HEK293 (cell line): ENCODE data around the gene POLR2E.
A peak's percentile ranks its signal among the peaks of the same experiment; 100 is the strongest.

ENCODE experiments used
- AEBP2 ChIP-seq: fragments of 450-650 bp; formaldehyde crosslinking; IDR thresholded peaks from 2 replicates; pipeline ENCODE4 v1.5.1; 2016; ENCODE audit warnings: missing biosample characterization, missing genetic modification characterization, borderline replicate concordance
- ATF2 ChIP-seq: fragments of 450-650 bp; formaldehyde crosslinking; IDR thresholded peaks from 2 replicates; pipeline ENCODE4 v1.5.1; 2016; ENCODE audit warnings: missing biosample characterization, missing genetic modification characterization, low read depth
- KLF16 ChIP-seq: fragments of 450-650 bp; formaldehyde crosslinking; IDR thresholded peaks from 2 replicates; pipeline ENCODE4 v1.5.1; 2017; ENCODE audit warnings: missing biosample characterization, missing genetic modification characterization
- PRDM4 ChIP-seq: fragments of 450-650 bp; formaldehyde crosslinking; IDR thresholded peaks from 2 replicates; pipeline ENCODE4 v1.5.1; 2017; ENCODE audit warnings: missing biosample characterization, missing genetic modification characterization
- SCRT1 ChIP-seq: fragments of 450-650 bp; formaldehyde crosslinking; IDR thresholded peaks from 2 replicates; pipeline ENCODE4 v1.5.1; 2016; ENCODE audit warnings: missing biosample characterization, missing genetic modification characterization, borderline replicate concordance
- WT1 ChIP-seq: fragments of 450-650 bp; formaldehyde crosslinking; IDR thresholded peaks from 2 replicates; pipeline ENCODE4 v1.5.1; 2016; ENCODE audit warnings: missing biosample characterization, missing genetic modification characterization
- ZBTB7A ChIP-seq: fragments of 450-650 bp; formaldehyde crosslinking; IDR thresholded peaks from 2 replicates; pipeline ENCODE4 v1.5.1; 2016; ENCODE audit warnings: low read depth, missing biosample characterization, missing genetic modification characterization
- ZIC2 ChIP-seq: fragments of 450-650 bp; formaldehyde crosslinking; IDR thresholded peaks from 2 replicates; pipeline ENCODE4 v1.5.1; 2016; ENCODE audit warnings: missing biosample characterization, missing genetic modification characterization
- ZNF133 ChIP-seq: fragments of 450-650 bp; formaldehyde crosslinking; IDR thresholded peaks from 2 replicates; pipeline ENCODE4 v1.5.1; 2016; ENCODE audit warnings: missing biosample characterization, missing genetic modification characterization
- ZNF211 ChIP-seq: fragments of 450-650 bp; formaldehyde crosslinking; IDR thresholded peaks from 2 replicates; pipeline ENCODE4 v1.5.1; 2016; ENCODE audit warnings: low read depth, missing biosample characterization, missing genetic modification characterization
- ZNF274 ChIP-seq, 2 experiments: fragments of 200-500 bp in 1 of 2; fragments of 450-650 bp in 1 of 2; sonication (Bioruptor generic) in 1 of 2; formaldehyde crosslinking in 1 of 2; IDR thresholded peaks; 2 replicates each; pipeline versions ENCODE4 v1.5.1 to v1.6.1; 2014 to 2016; ENCODE audit warnings: borderline replicate concordance in 1 of 2, inconsistent platforms in 1 of 2, low read length in 1 of 2, missing biosample characterization in 1 of 2, missing genetic modification characterization in 1 of 2
- ZNF391 ChIP-seq: fragments of 450-650 bp; formaldehyde crosslinking; IDR thresholded peaks from 2 replicates; pipeline ENCODE4 v1.5.1; 2016; ENCODE audit warnings: low read depth, missing biosample characterization, missing genetic modification characterization, borderline replicate concordance
- ZNF473 ChIP-seq: fragments of 450-650 bp; formaldehyde crosslinking; IDR thresholded peaks from 2 replicates; pipeline ENCODE4 v1.5.1; 2017; ENCODE audit warnings: missing biosample characterization, missing genetic modification characterization
- ZNF501 ChIP-seq: fragments of 450-650 bp; formaldehyde crosslinking; IDR thresholded peaks from 2 replicates; pipeline ENCODE4 v1.5.1; 2016; ENCODE audit warnings: missing biosample characterization, missing genetic modification characterization
- ZNF571 ChIP-seq: fragments of 450-650 bp; formaldehyde crosslinking; IDR thresholded peaks from 2 replicates; pipeline ENCODE4 v1.5.0; 2017; ENCODE audit warnings: missing biosample characterization, missing genetic modification characterization
- ZNF610 ChIP-seq: fragments of 450-650 bp; formaldehyde crosslinking; IDR thresholded peaks from 2 replicates; pipeline ENCODE4 v1.5.1; 2016; ENCODE audit warnings: missing biosample characterization, missing genetic modification characterization, borderline replicate concordance
- ZNF785 ChIP-seq: fragments of 450-650 bp; formaldehyde crosslinking; IDR thresholded peaks from 2 replicates; pipeline ENCODE4 v1.5.1; 2016; ENCODE audit warnings: missing biosample characterization, missing genetic modification characterization
- ZNF791 ChIP-seq: fragments of 450-650 bp; formaldehyde crosslinking; IDR thresholded peaks from 2 replicates; pipeline ENCODE4 v1.5.1; 2016; ENCODE audit warnings: missing biosample characterization, missing genetic modification characterization
- ZSCAN16 ChIP-seq: fragments of 450-650 bp; formaldehyde crosslinking; IDR thresholded peaks from 2 replicates; pipeline ENCODE4 v1.5.1; 2016; ENCODE audit warnings: missing biosample characterization, missing genetic modification characterization
- ZSCAN18 ChIP-seq: fragments of 450-650 bp; formaldehyde crosslinking; IDR thresholded peaks from 2 replicates; pipeline ENCODE4 v1.5.1; 2016; ENCODE audit warnings: missing biosample characterization, missing genetic modification characterization
- ZSCAN30 ChIP-seq: fragments of 450-650 bp; IDR thresholded peaks from 2 replicates; pipeline ENCODE4 v1.5.1; 2018; ENCODE audit warnings: missing biosample characterization, mild to moderate bottlenecking, missing genetic modification characterization, moderate library complexity
- ZSCAN5A ChIP-seq: fragments of 450-650 bp; formaldehyde crosslinking; IDR thresholded peaks from 2 replicates; pipeline ENCODE4 v1.5.1; 2016; ENCODE audit warnings: missing biosample characterization, missing genetic modification characterization
- TF ChIP-seq, protein P1 (sequence below): fragments of 450-650 bp; formaldehyde crosslinking; IDR thresholded peaks from 2 replicates; pipeline ENCODE4 v1.5.1; 2016; ENCODE audit warnings: missing biosample characterization, missing genetic modification characterization, low read depth
- TF ChIP-seq, protein P2 (sequence below): fragments of 450-650 bp; formaldehyde crosslinking; IDR thresholded peaks from 2 replicates; pipeline ENCODE4 v1.5.1; 2017; ENCODE audit warnings: missing biosample characterization, missing genetic modification characterization
- TF ChIP-seq, protein P3 (sequence below): fragments of 450-650 bp; formaldehyde crosslinking; IDR thresholded peaks from 2 replicates; pipeline ENCODE4 v1.5.1; 2017; ENCODE audit warnings: missing biosample characterization, missing genetic modification characterization

Gene POLR2E

GRCh38 chr19:1103708-1104310 is 8.6 kb upstream of the POLR2E start, which contains the start of gene GPX4 (continued):
- TF ChIP-seq, protein P1, sequence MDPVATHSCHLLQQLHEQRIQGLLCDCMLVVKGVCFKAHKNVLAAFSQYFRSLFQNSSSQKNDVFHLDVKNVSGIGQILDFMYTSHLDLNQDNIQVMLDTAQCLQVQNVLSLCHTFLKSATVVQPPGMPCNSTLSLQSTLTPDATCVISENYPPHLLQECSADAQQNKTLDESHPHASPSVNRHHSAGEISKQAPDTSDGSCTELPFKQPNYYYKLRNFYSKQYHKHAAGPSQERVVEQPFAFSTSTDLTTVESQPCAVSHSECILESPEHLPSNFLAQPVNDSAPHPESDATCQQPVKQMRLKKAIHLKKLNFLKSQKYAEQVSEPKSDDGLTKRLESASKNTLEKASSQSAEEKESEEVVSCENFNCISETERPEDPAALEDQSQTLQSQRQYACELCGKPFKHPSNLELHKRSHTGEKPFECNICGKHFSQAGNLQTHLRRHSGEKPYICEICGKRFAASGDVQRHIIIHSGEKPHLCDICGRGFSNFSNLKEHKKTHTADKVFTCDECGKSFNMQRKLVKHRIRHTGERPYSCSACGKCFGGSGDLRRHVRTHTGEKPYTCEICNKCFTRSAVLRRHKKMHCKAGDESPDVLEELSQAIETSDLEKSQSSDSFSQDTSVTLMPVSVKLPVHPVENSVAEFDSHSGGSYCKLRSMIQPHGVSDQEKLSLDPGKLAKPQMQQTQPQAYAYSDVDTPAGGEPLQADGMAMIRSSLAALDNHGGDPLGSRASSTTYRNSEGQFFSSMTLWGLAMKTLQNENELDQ (tag by site-specific recombination) = no peak
- TF ChIP-seq ZIC2 (tag by site-specific recombination) = 0 out of 2 replicates have a peak, but pooled peaks have one; percentile 16
- TF ChIP-seq ZSCAN30 (tag by site-specific recombination) = peak; percentile 85; the same call in 1 of the 2 replicates
- TF ChIP-seq, protein P2, sequence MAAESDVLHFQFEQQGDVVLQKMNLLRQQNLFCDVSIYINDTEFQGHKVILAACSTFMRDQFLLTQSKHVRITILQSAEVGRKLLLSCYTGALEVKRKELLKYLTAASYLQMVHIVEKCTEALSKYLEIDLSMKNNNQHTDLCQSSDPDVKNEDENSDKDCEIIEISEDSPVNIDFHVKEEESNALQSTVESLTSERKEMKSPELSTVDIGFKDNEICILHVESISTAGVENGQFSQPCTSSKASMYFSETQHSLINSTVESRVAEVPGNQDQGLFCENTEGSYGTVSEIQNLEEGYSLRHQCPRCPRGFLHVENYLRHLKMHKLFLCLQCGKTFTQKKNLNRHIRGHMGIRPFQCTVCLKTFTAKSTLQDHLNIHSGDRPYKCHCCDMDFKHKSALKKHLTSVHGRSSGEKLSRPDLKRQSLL (tag by site-specific recombination) = no peak
- no peak for TF ChIP-seq ATF2 (tag by site-specific recombination)
- TF ChIP-seq ZNF610 = no peak
- no peak for TF ChIP-seq ZNF211 (tag by site-specific recombination)
- peak; percentile 81 for TF ChIP-seq ZSCAN5A
- TF ChIP-seq ZNF785 (tag by site-specific recombination) = peak; percentile 86
- no peak for TF ChIP-seq ZNF473 (tag by site-specific recombination)
- TF ChIP-seq ZNF571 (tag by site-specific recombination) = no peak
- TF ChIP-seq ZNF391 = peak; percentile 42; the same call in 1 of the 2 replicates
- TF ChIP-seq ZBTB7A (tag by site-specific recombination) = peak; percentile 82; the same call in 1 of the 2 replicates
- TF ChIP-seq ZSCAN18 (tag by site-specific recombination) = no peak
- TF ChIP-seq KLF16 (tag by site-specific recombination) = no peak
- no peak; the same call in 1 of the 2 replicates for TF ChIP-seq ZSCAN16 (tag by site-specific recombination)
- no peak for TF ChIP-seq PRDM4
- no peak for TF ChIP-seq ZNF133 (tag by site-specific recombination)
- TF ChIP-seq SCRT1 (tag by site-specific recombination) = no peak
- TF ChIP-seq ZNF501 (tag by site-specific recombination) = no peak
- no peak for TF ChIP-seq WT1
- no peak for TF ChIP-seq AEBP2 (tag by site-specific recombination)
- TF ChIP-seq, protein P3, sequence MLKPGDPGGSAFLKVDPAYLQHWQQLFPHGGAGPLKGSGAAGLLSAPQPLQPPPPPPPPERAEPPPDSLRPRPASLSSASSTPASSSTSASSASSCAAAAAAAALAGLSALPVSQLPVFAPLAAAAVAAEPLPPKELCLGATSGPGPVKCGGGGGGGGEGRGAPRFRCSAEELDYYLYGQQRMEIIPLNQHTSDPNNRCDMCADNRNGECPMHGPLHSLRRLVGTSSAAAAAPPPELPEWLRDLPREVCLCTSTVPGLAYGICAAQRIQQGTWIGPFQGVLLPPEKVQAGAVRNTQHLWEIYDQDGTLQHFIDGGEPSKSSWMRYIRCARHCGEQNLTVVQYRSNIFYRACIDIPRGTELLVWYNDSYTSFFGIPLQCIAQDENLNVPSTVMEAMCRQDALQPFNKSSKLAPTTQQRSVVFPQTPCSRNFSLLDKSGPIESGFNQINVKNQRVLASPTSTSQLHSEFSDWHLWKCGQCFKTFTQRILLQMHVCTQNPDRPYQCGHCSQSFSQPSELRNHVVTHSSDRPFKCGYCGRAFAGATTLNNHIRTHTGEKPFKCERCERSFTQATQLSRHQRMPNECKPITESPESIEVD = no peak
- TF ChIP-seq ZNF274 (IDR thresholded peaks at IDR 0.05; ENCODE audit: low read length) = no peak
- no peak for TF ChIP-seq ZNF274 (tag by site-specific recombination; IDR thresholded peaks at IDR 0.05; ENCODE audit: borderline replicate concordance)
- no peak for TF ChIP-seq ZNF791 (tag by site-specific recombination)
